BLaER1 (cell line): ENCODE data around the gene SPATA16.

ENCODE experiments used
- H3K27ac ChIP-seq: shearing (Covaris generic); formaldehyde crosslinking; 2 replicates; pipeline ENCODE4 v1.8.1; 2022
- H3K27me3 ChIP-seq: shearing (Covaris generic); formaldehyde crosslinking; 2 replicates; pipeline ENCODE4 v1.8.1; 2022
- H3K36me3 ChIP-seq: shearing (Covaris generic); formaldehyde crosslinking; 2 replicates; pipeline ENCODE4 v1.8.1; 2022
- H3K4me1 ChIP-seq: shearing (Covaris generic); formaldehyde crosslinking; 2 replicates; pipeline ENCODE4 v1.8.1; 2022
- H3K4me2 ChIP-seq: shearing (Covaris generic); formaldehyde crosslinking; 2 replicates; pipeline ENCODE4 v1.8.1; 2022
- H3K4me3 ChIP-seq: shearing (Covaris generic); formaldehyde crosslinking; 2 replicates; pipeline ENCODE4 v1.8.1; 2022
- H3K9ac ChIP-seq: shearing (Covaris generic); formaldehyde crosslinking; 2 replicates; pipeline ENCODE4 v1.8.1; 2022
- H3K9me3 ChIP-seq: shearing (Covaris generic); formaldehyde crosslinking; 2 replicates; pipeline ENCODE4 v1.8.1; 2022
- H4K20me1 ChIP-seq: shearing (Covaris generic); formaldehyde crosslinking; 2 replicates; pipeline ENCODE4 v1.8.1; 2022
- Cebpa-rat ChIP-seq: shearing (Covaris generic); IDR thresholded peaks from 2 replicates; pipeline ENCODE4 v1.8.1; 2022

Gene SPATA16

DNA sequence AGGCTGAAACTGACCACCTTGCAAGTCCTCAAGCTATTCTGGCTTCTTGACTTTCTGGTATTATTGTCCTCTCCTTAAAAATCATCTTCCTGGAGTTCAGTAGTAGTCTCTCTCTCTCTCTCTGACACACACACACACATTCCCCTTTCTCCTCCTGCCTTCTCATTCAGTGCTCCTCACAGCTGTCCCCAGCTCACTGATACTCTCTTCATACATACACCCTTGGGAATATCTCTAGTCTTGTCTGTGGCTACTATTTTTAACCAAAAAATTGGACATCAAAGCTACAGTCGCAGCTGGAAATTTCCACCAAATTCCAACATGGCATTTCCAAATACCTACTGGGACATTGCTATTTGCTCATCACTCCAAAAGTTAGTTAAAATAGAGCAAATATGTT is 211.6 kb downstream of the SPATA16 start:
- H3K4me2 ChIP-seq = no peak overlapping the region

DNA sequence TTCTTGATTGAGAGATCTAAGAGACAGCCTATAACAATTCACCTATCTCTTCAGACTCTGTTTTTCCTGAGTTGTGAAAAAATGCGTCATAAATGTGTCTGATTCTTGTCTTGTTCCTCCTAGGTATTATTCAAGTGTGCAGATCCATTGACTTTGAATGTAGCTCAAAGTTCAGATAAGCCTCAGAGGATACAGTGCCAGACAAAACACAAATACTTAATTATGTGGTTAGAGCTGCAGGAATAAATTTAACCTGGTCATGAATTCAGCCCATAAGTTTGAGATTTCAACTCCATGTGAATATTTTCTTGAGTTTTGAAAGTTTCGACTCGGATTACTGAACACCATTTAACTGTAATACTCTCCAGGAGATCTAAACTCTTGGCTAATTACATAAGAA is 216.5 kb downstream of the SPATA16 start:
- Histone ChIP-seq H3K9me3 (no peaks in the 10 kb centered on the region), H3K27me3 (no peaks in the 10 kb centered on the region), H3K4me2 (no peak overlapping the region), H3K27ac (no peak overlapping the region), H3K4me3 (no peak overlapping the region), H4K20me1 (no peaks in the 10 kb centered on the region), H3K36me3 (no peaks in the 10 kb centered on the region), H3K4me1 (peaks cover 16% of the 10 kb centered on the region; the same call in 1 of the 2 replicates), H3K9ac (no peak overlapping the region)
- TF ChIP-seq Cebpa-rat = no peak

More for the DNA sequence above, 211.6 kb downstream of the SPATA16 start:
- Histone ChIP-seq H4K20me1 (no peaks in the 10 kb centered on the region), H3K4me1 (peaks cover 8% of the 10 kb centered on the region; the same call in 1 of the 2 replicates), H3K9ac (no peak overlapping the region), H3K36me3 (no peaks in the 10 kb centered on the region), H3K4me3 (no peak overlapping the region), H3K27me3 (no peaks in the 10 kb centered on the region), H3K9me3 (no peaks in the 10 kb centered on the region), H3K27ac (no peak overlapping the region)
- TF ChIP-seq Cebpa-rat = no peak

DNA sequence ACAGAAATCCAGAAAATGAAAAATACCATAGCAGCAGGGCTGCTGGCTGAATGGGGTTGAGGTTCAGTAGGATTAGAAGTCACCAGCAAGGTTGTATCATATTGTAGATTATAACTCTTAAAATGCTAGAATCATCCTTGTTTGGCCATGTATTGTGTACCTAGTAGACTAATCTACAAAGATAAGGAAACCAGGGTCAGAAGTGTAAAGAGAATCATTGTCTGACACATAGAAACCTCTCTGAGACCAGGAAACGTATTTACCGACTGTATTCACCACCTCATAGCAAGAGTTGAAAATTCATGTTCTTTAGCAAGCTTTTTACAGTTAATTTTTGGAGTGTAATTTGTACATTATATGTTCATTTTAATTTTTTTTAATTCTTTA is 221.7 kb downstream of the SPATA16 start:
- Histone ChIP-seq H3K36me3 (no peaks in the 10 kb centered on the region), H3K9me3 (no peaks in the 10 kb centered on the region), H3K4me3 (no peak overlapping the region), H3K4me1 (peaks cover 11% of the 10 kb centered on the region; the same call in 1 of the 2 replicates), H4K20me1 (no peaks in the 10 kb centered on the region), H3K27ac (no peak overlapping the region), H3K9ac (no peak overlapping the region), H3K4me2 (no peak overlapping the region), H3K27me3 (no peaks in the 10 kb centered on the region)
- no peak for TF ChIP-seq Cebpa-rat

DNA sequence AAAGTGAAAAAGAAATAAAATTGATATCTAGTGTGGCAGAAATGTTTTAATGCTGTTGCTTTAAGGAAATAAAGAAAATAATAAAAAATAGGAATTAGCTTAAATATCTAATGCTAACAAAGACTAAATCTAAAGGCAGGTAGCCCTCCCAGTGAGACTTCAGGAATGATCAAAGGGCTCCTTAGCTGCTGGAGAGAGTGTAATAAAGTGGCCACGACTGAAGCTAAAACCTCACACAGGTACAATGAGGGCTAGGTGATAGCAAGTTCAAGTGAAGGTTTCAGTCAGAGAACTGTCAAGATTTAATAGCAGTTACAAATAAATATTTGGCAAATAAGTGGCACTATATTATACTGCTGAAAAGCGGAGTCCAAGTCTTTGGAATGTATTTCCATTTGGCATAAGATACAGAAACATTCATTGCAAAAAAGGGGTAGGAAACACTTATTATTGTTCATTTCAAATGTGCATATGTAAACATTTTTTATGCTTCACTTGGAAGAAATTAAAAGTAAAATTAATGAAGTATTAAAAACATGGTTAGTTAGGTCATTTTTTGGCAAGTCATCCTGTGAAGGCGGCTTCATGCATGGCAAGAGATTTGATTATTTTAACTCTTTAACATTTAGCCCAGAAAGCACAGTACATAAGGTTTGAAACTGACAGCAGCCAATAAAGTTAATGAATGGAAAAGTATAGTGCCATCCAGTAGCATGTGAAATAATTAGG is 222.3 kb downstream of the SPATA16 start:
- Histone ChIP-seq H3K27ac (no peak overlapping the region), H4K20me1 (no peaks in the 10 kb centered on the region), H3K4me2 (no peak overlapping the region), H3K9ac (no peak overlapping the region), H3K9me3 (no peaks in the 10 kb centered on the region), H3K27me3 (no peaks in the 10 kb centered on the region), H3K36me3 (no peaks in the 10 kb centered on the region), H3K4me1 (peaks cover 11% of the 10 kb centered on the region; the same call in 1 of the 2 replicates), H3K4me3 (no peak overlapping the region)
- TF ChIP-seq Cebpa-rat = no peak

DNA sequence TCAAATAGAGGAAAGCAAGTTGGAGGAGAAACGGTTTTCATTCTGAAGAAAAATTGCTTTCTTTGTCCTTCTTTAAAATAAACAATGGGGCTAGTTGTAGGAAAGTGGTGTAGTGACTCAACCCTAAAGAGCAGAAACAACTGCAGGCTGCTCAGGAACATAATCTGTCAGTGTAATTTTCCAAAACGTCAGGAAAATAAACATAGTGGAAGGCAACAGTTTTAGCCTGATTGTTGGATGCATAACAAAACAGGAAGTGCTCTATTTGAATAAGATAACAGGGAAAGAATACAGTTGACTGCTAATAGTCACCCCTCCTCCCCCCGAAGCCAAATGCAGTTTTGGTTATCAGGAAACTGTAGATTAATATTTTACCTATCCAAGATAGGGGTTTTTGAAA is 222.9 kb downstream of the SPATA16 start:
- no peaks in the 10 kb centered on the region for H3K27me3 ChIP-seq
- H3K4me3 ChIP-seq = no peak overlapping the region
- H3K36me3 ChIP-seq = no peaks in the 10 kb centered on the region
- no peak overlapping the region for H3K9ac ChIP-seq
- H3K4me2 ChIP-seq = no peak overlapping the region
- no peak overlapping the region for H3K27ac ChIP-seq
- TF ChIP-seq Cebpa-rat = no peak
- no peaks in the 10 kb centered on the region for H3K9me3 ChIP-seq
- H3K4me1 ChIP-seq = peaks cover 8% of the 10 kb centered on the region; the same call in 1 of the 2 replicates
- H4K20me1 ChIP-seq = no peaks in the 10 kb centered on the region

DNA sequence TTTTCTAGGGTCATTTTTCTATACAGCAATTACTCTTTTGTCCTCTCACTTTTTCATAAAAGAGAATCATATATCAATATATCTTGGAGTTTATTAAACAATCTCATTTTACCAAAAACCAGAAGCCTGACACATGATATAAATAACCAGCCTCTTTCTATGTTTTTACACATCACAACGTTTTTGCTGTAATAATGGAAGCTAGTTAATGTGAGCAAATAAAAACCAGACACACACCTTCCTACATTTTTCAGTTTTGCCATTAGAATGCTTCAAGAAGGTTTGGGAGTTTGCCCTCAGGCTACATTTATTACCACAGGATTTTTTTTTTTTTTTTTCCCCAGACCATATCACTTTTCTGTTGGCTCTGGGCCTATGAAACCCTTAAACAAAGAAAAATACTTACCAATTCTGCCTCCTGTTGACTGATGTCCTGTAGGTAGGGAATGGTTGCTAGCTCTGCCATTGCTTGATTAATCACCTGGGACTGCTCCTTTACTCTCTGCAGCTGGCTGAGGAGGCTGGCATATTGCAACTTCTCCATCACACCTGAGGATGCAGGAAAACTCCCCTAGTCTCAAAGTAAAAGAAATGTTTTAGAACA is 225.0 kb downstream of the SPATA16 start:
- no peaks in the 10 kb centered on the region for H3K36me3 ChIP-seq
- no peaks in the 10 kb centered on the region for H4K20me1 ChIP-seq
- TF ChIP-seq Cebpa-rat = no peak
- H3K9me3 ChIP-seq = no peaks in the 10 kb centered on the region
- no peaks in the 10 kb centered on the region for H3K27me3 ChIP-seq
- H3K4me2 ChIP-seq = no peak overlapping the region
- H3K9ac ChIP-seq = no peak overlapping the region
- no peaks in the 10 kb centered on the region for H3K4me1 ChIP-seq
- no peak overlapping the region for H3K4me3 ChIP-seq
- H3K27ac ChIP-seq = no peak overlapping the region

DNA sequence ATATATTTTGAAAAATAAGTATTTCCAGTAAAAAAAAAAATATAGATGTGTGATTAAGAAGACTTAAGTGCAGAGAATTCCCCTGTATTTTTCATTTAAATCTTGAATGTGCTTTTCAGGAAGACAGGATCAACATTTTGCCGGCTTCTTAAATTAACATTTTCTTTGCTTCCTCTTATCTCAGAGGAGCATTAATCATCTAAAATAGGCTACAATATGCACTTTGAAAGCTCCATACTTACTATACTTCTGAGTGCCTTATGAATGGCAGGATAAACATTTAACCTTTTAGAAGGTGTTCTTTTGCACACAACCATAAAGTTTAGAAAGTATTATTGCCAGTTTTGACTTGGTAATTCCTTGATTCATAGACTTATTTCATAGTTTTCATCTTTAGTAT is 226.2 kb downstream of the SPATA16 start:
- Histone ChIP-seq H3K9me3 (no peaks in the 10 kb centered on the region), H4K20me1 (no peaks in the 10 kb centered on the region), H3K4me3 (no peak overlapping the region), H3K4me2 (no peak overlapping the region), H3K36me3 (no peaks in the 10 kb centered on the region), H3K27ac (no peak overlapping the region), H3K9ac (no peak overlapping the region), H3K4me1 (no peaks in the 10 kb centered on the region), H3K27me3 (no peaks in the 10 kb centered on the region)
- TF ChIP-seq Cebpa-rat = no peak

DNA sequence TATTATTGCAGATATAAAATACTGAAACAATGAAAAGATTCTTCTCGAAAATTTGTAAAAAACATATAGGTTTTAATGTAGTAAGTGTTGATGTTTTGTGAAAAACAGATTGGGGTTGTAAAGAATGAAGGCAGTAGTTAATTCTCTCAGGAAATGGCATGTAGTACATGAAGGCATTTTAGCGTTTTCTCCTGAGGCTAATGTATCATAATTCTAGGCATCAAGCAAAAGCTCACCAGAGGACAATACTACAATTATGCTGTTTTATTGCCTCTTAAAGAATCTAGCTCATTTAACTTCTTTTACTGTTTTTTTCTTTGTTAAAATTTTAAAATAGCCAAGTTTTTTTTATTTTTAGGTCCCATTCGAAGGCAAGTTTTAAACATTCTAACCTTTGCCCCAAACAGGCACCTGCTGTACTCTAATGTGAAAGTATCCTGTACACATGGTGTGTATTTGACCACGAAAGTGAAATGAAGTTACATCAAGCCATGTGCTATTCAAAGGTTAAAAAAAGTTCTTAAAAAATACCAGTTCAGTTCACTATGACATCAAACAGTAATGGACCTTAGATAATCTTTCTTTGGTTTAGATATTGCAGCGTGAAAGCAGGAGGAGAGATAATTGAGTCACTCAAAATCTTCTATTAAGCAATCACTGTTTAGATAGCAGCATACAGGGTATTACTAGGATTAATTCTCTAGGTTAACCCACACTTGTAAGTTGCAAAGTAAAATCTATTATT is 227.0 kb downstream of the SPATA16 start:
- Histone ChIP-seq H3K36me3 (no peaks in the 10 kb centered on the region), H3K4me3 (no peak overlapping the region), H3K9me3 (no peaks in the 10 kb centered on the region), H3K4me1 (no peaks in the 10 kb centered on the region), H3K27me3 (no peaks in the 10 kb centered on the region), H4K20me1 (no peaks in the 10 kb centered on the region), H3K9ac (no peak overlapping the region), H3K4me2 (no peak overlapping the region), H3K27ac (no peak overlapping the region)
- no peak for TF ChIP-seq Cebpa-rat

DNA sequence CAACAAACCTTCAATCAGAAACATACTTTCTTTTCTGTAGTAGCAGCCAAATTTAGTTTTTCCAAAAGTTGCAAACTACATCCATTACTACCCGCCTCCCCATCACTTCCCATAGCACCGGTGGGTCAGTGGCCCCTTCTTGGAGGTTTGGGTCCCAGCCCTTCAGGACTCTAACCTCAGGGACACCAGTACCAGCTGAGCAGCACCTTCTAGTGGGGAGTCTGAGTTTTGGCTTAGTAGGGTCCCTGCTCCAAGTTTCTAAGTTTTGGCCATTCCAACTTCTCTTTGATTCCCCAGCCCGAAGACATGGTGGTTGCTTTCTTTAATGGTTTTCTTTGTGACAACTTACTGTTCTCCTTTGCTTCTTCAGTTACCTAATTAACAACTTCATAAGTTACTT is 229.9 kb downstream of the SPATA16 start:
- Histone ChIP-seq H3K36me3 (no peaks in the 10 kb centered on the region), H3K27me3 (no peaks in the 10 kb centered on the region), H4K20me1 (no peaks in the 10 kb centered on the region), H3K4me3 (no peak overlapping the region), H3K9me3 (no peaks in the 10 kb centered on the region), H3K9ac (no peak overlapping the region), H3K4me1 (no peaks in the 10 kb centered on the region), H3K27ac (no peak overlapping the region), H3K4me2 (no peak overlapping the region)
- no peak for TF ChIP-seq Cebpa-rat

DNA sequence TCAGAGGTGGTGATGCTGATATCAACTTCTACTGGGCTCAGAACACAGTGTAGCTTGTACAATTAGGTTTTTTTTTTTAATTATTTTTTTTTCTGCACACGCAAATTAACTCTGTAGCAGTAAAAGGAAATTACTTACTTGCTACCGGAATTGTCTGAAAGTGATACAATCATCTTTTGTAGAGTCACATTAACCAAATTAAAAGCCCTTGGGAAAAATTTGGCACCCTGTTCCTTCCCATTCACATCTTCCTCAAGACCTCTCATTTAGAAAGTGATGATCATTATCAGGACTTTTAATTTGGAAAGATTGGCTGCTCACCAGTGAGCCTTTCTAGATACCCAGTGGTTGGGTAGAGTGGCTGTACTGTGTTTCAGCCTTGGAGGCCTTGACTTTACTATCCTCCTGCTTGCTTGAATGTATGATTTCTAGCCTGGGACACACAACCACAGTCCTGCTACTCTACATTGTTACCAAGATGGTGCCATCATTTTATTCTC is 232.2 kb downstream of the SPATA16 start:
- TF ChIP-seq Cebpa-rat = no peak
- H3K9me3 ChIP-seq = no peaks in the 10 kb centered on the region
- no peaks in the 10 kb centered on the region for H3K36me3 ChIP-seq
- H3K9ac ChIP-seq = no peak overlapping the region
- no peaks in the 10 kb centered on the region for H3K4me1 ChIP-seq
- no peak overlapping the region for H3K27ac ChIP-seq
- H3K27me3 ChIP-seq = no peaks in the 10 kb centered on the region
- no peak overlapping the region for H3K4me2 ChIP-seq
- no peaks in the 10 kb centered on the region for H4K20me1 ChIP-seq
- H3K4me3 ChIP-seq = no peak overlapping the region
